K562 (cell line): ENCODE data around the gene EYA2.

Experiments
- CTCF ChIP-seq, 3 experiments: IDR thresholded peaks in 2 of 3; conservative IDR thresholded peaks in 1 of 3; 2 replicates each; pipeline ENCODE4 v1.5.1; 2011 to 2012; ENCODE audit warnings: low read length in 3 of 3, mild to moderate bottlenecking in 3 of 3, control low read depth in 2 of 3, improper control_type of control experiment in 1 of 3, inconsistent platforms in 1 of 3, low read depth in 1 of 3, mixed read lengths in 1 of 3, moderate library complexity in 1 of 3; ENCODE audit not compliant: insufficient read depth in 2 of 3
- HEY1 ChIP-seq: fragments of 250-450 bp; sonication (Bioruptor Pico); IDR thresholded peaks from 2 replicates; pipeline ENCODE4 v1.5.0; 2020; ENCODE audit warnings: mild to moderate bottlenecking, moderate library complexity, borderline replicate concordance
- KLF13 ChIP-seq: fragments of 450-650 bp; IDR thresholded peaks from 2 replicates; pipeline ENCODE4 v1.6.1; 2016; ENCODE audit warnings: missing genetic modification characterization, low read depth, mild to moderate bottlenecking, missing compliant biosample characterization, moderate library complexity, borderline replicate concordance
- STAG1 ChIP-seq: sonication (generic); formaldehyde crosslinking; IDR thresholded peaks from 2 replicates; pipeline ENCODE4 v1.5.0; 2020; ENCODE audit warnings: missing genetic modification reagents, borderline replicate concordance

- TF ChIP-seq HEY1 (no peak), KLF13 (tag) (peak; percentile 51; the same call in 1 of the 2 replicates), CTCF (IDR thresholded peaks at IDR 0.05 in 2 of 3, conservative IDR thresholded peaks at IDR 0.05 in 1 of 3; ENCODE audit: insufficient read depth in 2 of 3, low read depth in 1 of 3, low read length in 3 of 3) (no peak), STAG1 (CRISPR knock-in tag) (no peak)
Measured at GRCh38 chr20:46955601-46956556, 61.2 kb downstream of the EYA2 start.
